Fibroblast of lung (primary cell): Measurements from ENCODE around the gene SMC1A. TPM values are rescaled to one million over a fixed set of nuclear protein-coding genes. Genes with fewer than 3 reads are reported as not detected.
A peak's percentile ranks its signal among the peaks of the same experiment; 100 is the strongest.

ENCODE experiments used
- DNase-seq, 2 donors: peaks; one replicate each; pipeline versions ENCODE4 v3.0.0 to v3.0.0-alpha.2; 2010; ENCODE audit warnings: low read depth in 2 of 2
- H2AFZ ChIP-seq: 2 replicates; pipeline ENCODE4 v1.5.1; 2012; ENCODE audit warnings: low read length, control low read depth, inconsistent platforms
- H3K27ac ChIP-seq: 2 replicates; pipeline ENCODE4 v1.5.1; 2011; ENCODE audit warnings: low read length, control low read depth; ENCODE audit not compliant: insufficient read depth
- H3K27me3 ChIP-seq: 2 replicates; pipeline ENCODE4 v1.5.1; 2011; ENCODE audit warnings: mild to moderate bottlenecking, low read length; ENCODE audit not compliant: control insufficient read depth, insufficient read depth
- H3K36me3 ChIP-seq: 2 replicates; pipeline ENCODE4 v1.5.1; 2011; ENCODE audit warnings: low read length; ENCODE audit not compliant: control insufficient read depth, insufficient read depth
- H3K4me1 ChIP-seq: 2 replicates; pipeline ENCODE4 v1.5.1; 2011; ENCODE audit warnings: low read length; ENCODE audit not compliant: control insufficient read depth, insufficient read depth; ENCODE audit errors: extremely low read depth
- H3K4me2 ChIP-seq: 2 replicates; pipeline ENCODE4 v1.5.1; 2011; ENCODE audit warnings: low read length, control low read depth; ENCODE audit not compliant: insufficient read depth; ENCODE audit errors: extremely low read depth
- H3K4me3 ChIP-seq, 4 experiments: fragments of 200-600 bp in 1 of 4; sonication (generic) in 1 of 4; replicated peaks in 1 of 4; 2 replicates each; pipeline ENCODE4 v1.5.1; 2011 to 2016; ENCODE audit warnings: low read length in 4 of 4, low read depth in 3 of 4, mild to moderate bottlenecking in 3 of 4, control low read depth in 2 of 4, inconsistent platforms in 1 of 4, mixed read lengths in 1 of 4; ENCODE audit not compliant: insufficient read depth in 1 of 4; ENCODE audit errors: control extremely low read depth in 1 of 4
- H3K79me2 ChIP-seq: 2 replicates; pipeline ENCODE4 v1.5.1; 2012; ENCODE audit warnings: mild to moderate bottlenecking, low read length, inconsistent platforms; ENCODE audit not compliant: control insufficient read depth, insufficient read depth
- H3K9ac ChIP-seq: 2 replicates; pipeline ENCODE4 v1.5.1; 2011; ENCODE audit warnings: mild to moderate bottlenecking, low read length, control low read depth; ENCODE audit not compliant: insufficient read depth
- H3K9me3 ChIP-seq: 2 replicates; pipeline ENCODE4 v1.5.1; 2012; ENCODE audit warnings: low read depth, low read length; ENCODE audit not compliant: control insufficient read depth, insufficient read depth
- H4K20me1 ChIP-seq: 2 replicates; pipeline ENCODE4 v1.5.1; 2011; ENCODE audit warnings: low read length; ENCODE audit not compliant: control insufficient read depth, insufficient read depth; ENCODE audit errors: extremely low read depth
- EZH2 ChIP-seq: IDR thresholded peaks from 2 replicates; pipeline ENCODE4 v1.5.1; 2012; ENCODE audit warnings: low read length, control low read depth, mild to moderate bottlenecking; ENCODE audit errors: missing control alignments
- polyA plus RNA-seq, 2 donors: library from polyadenylated mRNA; depleted of rRNA in 1 of 2; stranded (reverse) in 1 of 2; unstranded in 1 of 2; fragments of >200 nt; gene quantifications; 2 replicates each; pipeline ENCODE4 v1.2.1, GENCODE V29; 2011 to 2012; ENCODE audit warnings: missing spikeins in 1 of 2
- total RNA-seq: library from RNA; depleted of rRNA; stranded (reverse); fragments of >200 nt; gene quantifications from 2 replicates; pipeline ENCODE4 v1.2.1, GENCODE V29; 2014
- TF ChIP-seq, protein P1 (sequence below), 2 donors: IDR thresholded peaks in 1 of 2; conservative IDR thresholded peaks in 1 of 2; 1 replicate in 1 of 2; 2 replicates in 1 of 2; pipeline ENCODE4 v1.5.1; 2011 to 2012; ENCODE audit warnings: low read length in 2 of 2, control low read depth in 1 of 2, inconsistent platforms in 1 of 2, low read depth in 1 of 2, mild to moderate bottlenecking in 1 of 2

Gene SMC1A
- total and polyA plus RNA-seq, 2 donors (not counting 1 experiment from before 2014, with no cell fraction given): 9.6 to 23.5 TPM

- H3K27me3 ChIP-seq: no peaks in the 10 kb centered on the region
- no peaks in the 10 kb centered on the region for H4K20me1 ChIP-seq
- no peaks in the 10 kb centered on the region for H3K36me3 ChIP-seq
- no peak for DNase-seq
- no peaks in the 10 kb centered on the region for H3K9me3 ChIP-seq
- no peaks in the 10 kb centered on the region for H3K79me2 ChIP-seq
- no peak overlapping the region for H3K4me3 ChIP-seq
- H3K4me2 ChIP-seq: no peak overlapping the region
- no peak overlapping the region for H3K9ac ChIP-seq
- no peaks in the 10 kb centered on the region for H3K4me1 ChIP-seq
- H3K27ac ChIP-seq: no peak overlapping the region
- no peak for TF ChIP-seq EZH2
- TF ChIP-seq, protein P1, sequence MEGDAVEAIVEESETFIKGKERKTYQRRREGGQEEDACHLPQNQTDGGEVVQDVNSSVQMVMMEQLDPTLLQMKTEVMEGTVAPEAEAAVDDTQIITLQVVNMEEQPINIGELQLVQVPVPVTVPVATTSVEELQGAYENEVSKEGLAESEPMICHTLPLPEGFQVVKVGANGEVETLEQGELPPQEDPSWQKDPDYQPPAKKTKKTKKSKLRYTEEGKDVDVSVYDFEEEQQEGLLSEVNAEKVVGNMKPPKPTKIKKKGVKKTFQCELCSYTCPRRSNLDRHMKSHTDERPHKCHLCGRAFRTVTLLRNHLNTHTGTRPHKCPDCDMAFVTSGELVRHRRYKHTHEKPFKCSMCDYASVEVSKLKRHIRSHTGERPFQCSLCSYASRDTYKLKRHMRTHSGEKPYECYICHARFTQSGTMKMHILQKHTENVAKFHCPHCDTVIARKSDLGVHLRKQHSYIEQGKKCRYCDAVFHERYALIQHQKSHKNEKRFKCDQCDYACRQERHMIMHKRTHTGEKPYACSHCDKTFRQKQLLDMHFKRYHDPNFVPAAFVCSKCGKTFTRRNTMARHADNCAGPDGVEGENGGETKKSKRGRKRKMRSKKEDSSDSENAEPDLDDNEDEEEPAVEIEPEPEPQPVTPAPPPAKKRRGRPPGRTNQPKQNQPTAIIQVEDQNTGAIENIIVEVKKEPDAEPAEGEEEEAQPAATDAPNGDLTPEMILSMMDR (conservative IDR thresholded peaks at IDR 0.05 in 1 of 2, IDR thresholded peaks at IDR 0.05 in 1 of 2; ENCODE audit: low read depth in 1 of 2, low read length in 2 of 2): peak in 1 of 2 donors; percentile 19
- H2AFZ ChIP-seq: no peak overlapping the region
These were observed 67.8 kb downstream of the SMC1A start for GRCh38 chrX:53354669-53355068.

- Histone ChIP-seq H3K79me2 (no peaks in the 10 kb centered on the region), H3K9me3 (no peaks in the 10 kb centered on the region), H3K27ac (no peak overlapping the region), H4K20me1 (no peaks in the 10 kb centered on the region), H2AFZ (no peak overlapping the region), H3K4me3 (no peak overlapping the region), H3K27me3 (no peaks in the 10 kb centered on the region), H3K36me3 (no peaks in the 10 kb centered on the region), H3K4me2 (no peak overlapping the region), H3K9ac (no peak overlapping the region), H3K4me1 (no peaks in the 10 kb centered on the region)
- DNase-seq: no peak
- TF ChIP-seq, protein P1 (conservative IDR thresholded peaks at IDR 0.05 in 1 of 2, IDR thresholded peaks at IDR 0.05 in 1 of 2; ENCODE audit: low read depth in 1 of 2, low read length in 2 of 2): no peak
- TF ChIP-seq EZH2: no peak
These were observed 74.5 kb downstream of the SMC1A start for GRCh38 chrX:53347948-53348347.

DNA sequence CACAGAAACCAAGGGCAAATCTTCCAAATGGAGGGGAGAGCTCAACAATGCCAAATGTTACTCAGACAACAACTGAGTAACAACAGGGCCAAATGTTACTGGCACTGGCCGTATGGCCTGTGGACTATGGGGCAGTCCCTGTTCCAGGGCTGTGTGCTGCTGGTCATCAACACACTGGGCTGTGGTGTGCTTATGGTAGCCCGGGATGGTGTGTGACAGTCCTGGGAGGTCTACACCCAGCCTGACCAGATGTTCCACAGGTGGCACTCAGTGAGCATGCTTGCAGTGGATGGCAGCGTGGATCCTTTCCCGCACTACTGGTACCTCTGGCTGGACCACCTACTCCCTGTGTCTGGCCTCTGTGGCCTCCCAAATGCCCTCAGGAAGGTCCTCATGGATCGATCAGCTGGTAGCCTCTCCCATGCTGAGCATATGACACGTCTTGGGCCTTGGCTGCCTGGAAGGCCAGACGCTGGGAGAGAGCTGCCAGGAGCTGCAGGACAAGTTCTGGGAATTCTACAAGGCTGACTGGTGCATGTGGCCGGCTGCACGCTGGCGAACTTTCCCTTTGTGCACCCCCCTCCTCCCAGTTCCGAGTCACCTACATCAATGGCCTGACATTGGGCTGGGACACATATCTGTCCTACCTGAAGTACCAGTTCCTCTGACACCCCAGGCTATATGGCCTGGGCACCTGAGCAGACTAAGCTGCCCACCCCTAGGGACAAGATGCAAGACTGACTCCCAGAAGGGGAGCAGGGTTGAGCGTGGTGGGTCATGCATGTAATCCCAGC is 81.4 kb downstream of the SMC1A start:
- Histone ChIP-seq H3K79me2 (no peaks in the 10 kb centered on the region), H4K20me1 (no peaks in the 10 kb centered on the region), H2AFZ (no peak overlapping the region), H3K9me3 (no peaks in the 10 kb centered on the region), H3K4me1 (no peaks in the 10 kb centered on the region), H3K4me3 (no peak overlapping the region), H3K27ac (no peak overlapping the region), H3K4me2 (no peak overlapping the region), H3K27me3 (no peaks in the 10 kb centered on the region), H3K36me3 (no peaks in the 10 kb centered on the region), H3K9ac (no peak overlapping the region)
- no peak for DNase-seq
- TF ChIP-seq, protein P1 (conservative IDR thresholded peaks at IDR 0.05 in 1 of 2, IDR thresholded peaks at IDR 0.05 in 1 of 2; ENCODE audit: low read depth in 1 of 2, low read length in 2 of 2): no peak
- TF ChIP-seq EZH2: no peak
